ENCODE measurements around the gene RREB1.

The RREB1 gene

DNA sequence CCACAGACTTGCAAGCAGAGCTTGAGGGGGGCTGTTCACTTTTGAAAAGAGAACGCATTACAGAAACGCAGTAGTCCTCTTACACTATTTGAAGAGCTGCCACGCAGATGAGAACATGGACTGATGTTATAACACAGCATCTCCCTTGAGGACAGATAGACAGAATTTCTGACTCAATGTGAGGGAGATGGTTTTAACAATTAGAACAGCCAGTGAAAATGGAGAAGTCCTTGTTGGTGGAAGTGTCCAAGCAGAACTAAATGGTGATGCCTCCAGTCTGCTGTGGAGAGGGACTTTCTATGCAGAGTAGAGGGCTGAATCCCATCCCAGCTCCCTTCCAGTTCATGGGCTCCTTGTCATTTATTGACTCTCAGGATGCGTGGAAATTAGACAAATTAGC is 100.0 kb downstream of the RREB1 start:
- TF ChIP-seq, protein P1, sequence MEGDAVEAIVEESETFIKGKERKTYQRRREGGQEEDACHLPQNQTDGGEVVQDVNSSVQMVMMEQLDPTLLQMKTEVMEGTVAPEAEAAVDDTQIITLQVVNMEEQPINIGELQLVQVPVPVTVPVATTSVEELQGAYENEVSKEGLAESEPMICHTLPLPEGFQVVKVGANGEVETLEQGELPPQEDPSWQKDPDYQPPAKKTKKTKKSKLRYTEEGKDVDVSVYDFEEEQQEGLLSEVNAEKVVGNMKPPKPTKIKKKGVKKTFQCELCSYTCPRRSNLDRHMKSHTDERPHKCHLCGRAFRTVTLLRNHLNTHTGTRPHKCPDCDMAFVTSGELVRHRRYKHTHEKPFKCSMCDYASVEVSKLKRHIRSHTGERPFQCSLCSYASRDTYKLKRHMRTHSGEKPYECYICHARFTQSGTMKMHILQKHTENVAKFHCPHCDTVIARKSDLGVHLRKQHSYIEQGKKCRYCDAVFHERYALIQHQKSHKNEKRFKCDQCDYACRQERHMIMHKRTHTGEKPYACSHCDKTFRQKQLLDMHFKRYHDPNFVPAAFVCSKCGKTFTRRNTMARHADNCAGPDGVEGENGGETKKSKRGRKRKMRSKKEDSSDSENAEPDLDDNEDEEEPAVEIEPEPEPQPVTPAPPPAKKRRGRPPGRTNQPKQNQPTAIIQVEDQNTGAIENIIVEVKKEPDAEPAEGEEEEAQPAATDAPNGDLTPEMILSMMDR (IDR thresholded peaks at IDR 0.05; ENCODE audit: borderline replicate concordance, insufficient read depth, low read depth, low read length) = no peak
- H3K4me3 ChIP-seq (ENCODE audit: low read depth, low read length) = no peak overlapping the region

DNA sequence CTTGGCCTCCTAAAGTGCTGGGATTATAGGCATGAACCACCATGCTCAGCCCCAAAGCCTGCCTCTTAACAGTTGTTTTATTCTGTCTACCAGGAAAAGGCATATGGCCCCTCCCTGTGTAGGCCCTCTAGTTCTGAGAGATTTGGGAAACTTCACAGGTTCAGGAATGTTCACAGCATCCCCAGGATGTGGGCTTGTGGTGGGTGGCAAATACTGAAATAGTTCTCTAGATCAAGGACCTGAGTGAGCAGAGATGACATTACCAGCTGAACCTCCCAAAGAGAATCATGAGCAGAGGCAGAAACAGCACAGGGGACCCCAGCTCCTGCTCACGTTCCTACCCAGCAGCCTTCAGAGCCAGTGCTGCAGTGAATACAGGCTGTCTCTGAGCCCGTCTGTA is 105.7 kb downstream of the RREB1 start:
- TF ChIP-seq, protein P1 (IDR thresholded peaks at IDR 0.05; ENCODE audit: borderline replicate concordance, insufficient read depth, low read depth, low read length) = no peak
- H3K4me3 ChIP-seq (ENCODE audit: low read depth, low read length) = no peak overlapping the region

DNA sequence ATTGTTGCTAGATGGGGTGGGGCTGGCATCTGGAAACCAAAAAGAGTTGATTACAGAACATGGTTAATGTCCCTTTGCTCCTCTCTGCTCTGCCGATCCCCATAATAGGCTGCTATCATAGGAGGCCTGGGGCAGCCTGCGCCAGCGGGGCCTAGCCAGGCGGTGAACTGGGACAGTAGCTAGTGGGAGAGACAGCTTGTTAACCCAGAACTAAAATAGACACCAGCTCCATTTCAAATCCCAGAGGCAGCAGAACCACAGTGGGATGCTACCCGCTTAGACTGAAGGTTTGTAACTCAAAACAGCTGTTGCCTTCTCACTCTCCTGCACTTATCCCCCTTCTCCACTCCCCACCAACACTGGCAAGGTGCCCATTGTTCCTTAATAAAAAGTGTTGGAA is 106.7 kb downstream of the RREB1 start:
- TF ChIP-seq, protein P1 (IDR thresholded peaks at IDR 0.05; ENCODE audit: borderline replicate concordance, insufficient read depth, low read depth, low read length) = no peak
- H3K4me3 ChIP-seq (ENCODE audit: low read depth, low read length) = no peak overlapping the region

DNA sequence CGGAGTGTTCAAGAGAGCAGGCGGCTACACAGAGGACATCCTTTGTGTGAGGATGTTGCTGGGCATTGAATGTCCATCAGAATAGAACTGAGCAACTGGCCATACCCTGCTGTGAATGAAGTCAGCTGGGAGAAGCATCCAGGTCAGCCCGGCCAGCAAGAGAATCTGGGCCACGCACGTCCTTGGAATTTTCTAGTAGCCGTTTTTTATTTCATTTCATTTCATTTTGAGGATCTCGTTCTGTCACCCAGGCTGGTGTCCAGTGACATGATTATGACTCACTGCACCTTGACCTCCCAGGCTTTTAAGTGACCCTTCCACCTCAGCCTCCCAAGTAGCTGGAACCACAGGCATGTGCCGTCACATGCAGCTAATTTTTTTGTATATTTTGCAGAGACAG is 107.4 kb downstream of the RREB1 start:
- H3K4me3 ChIP-seq (ENCODE audit: low read depth, low read length) = no peak overlapping the region
- TF ChIP-seq, protein P1 (IDR thresholded peaks at IDR 0.05; ENCODE audit: borderline replicate concordance, insufficient read depth, low read depth, low read length) = no peak

DNA sequence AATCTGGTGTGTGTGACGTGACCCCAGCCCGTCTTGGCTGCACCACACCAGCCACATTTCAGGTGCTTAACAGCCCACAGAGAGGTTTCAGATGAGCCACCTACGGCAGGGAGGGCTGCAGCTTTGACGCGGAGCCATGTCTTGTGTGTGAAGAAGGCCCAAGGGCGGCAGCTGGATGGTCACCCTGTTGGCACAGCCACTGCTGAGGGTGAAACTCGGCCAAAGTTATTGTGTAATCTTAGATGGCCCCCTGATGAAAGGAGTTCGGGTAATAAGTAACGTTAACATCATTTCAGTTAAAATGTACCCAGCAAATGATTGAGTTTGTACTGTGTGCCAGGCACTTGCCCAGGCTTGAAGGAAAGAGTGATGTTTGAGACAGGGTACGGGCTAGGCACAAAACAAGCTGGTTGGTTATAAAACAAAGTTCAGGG is 108.1 kb downstream of the RREB1 start:
- no peak overlapping the region for H3K4me3 ChIP-seq (ENCODE audit: low read depth, low read length)
- TF ChIP-seq, protein P1 (IDR thresholded peaks at IDR 0.05; ENCODE audit: borderline replicate concordance, insufficient read depth, low read depth, low read length) = no peak

DNA sequence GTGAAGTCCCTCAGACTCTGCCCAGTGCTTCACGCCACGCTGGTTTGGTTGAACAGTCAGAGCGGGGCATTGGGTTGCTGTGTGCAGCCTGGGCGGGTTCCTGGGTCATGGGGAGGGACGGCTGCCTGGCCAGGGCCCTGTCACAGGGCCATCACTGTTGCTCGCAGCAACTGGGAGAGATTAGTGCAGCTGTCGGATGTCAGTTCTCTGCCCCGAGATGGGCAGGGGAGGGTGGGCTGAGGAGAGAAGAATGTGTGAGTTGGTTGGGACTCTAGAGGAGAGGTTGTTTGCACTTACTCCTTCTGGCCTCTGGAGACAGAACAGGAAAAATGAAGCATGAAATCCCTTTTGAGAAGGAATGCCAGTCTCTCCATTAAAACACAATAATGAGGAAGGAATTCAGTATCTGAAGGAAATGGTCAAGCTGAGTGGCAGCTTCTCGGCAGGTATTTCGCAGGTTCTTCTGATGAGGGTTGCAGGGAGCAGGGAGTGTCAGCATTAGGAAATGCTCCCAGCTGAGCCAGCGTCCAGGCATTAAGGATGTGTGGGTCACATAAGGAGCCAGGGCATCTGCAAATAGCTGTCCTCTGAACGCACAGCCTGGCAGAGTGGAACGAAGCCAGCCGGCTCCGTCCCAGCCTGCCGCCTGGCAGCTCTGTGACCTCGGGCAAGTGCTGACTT is 109.3 kb downstream of the RREB1 start:
- H3K4me3 ChIP-seq (ENCODE audit: low read depth, low read length) = no peak overlapping the region
- TF ChIP-seq, protein P1 (IDR thresholded peaks at IDR 0.05; ENCODE audit: borderline replicate concordance, insufficient read depth, low read depth, low read length) = no peak

DNA sequence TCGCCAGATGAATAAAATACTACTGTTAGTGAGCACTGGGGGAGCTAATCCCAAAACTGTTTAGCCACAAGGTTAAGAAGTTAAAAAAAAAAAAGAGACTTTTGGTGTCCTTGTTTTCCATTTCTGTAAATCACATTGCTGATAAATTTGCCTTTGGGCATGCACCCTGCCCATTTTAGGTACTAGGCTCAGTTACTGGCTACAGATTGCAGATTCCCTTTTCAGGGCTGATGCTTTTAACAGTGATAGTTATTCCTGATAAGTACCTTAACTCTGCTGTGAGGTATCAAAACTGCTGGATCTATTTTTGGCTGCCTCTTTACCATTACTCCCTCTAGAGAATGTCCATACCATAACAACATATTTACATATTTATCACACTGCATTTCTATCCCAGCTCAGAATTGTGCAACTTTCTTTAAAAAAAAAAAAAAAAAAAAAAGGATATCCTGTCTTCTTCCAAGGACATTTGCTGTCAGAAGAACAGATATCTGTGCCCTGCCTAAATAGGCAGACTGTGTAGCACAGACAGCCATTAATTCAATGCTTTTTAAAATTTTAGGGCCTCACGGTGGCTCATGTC is 110.7 kb downstream of the RREB1 start:
- TF ChIP-seq, protein P1 (IDR thresholded peaks at IDR 0.05; ENCODE audit: borderline replicate concordance, insufficient read depth, low read depth, low read length) = no peak
- H3K4me3 ChIP-seq (ENCODE audit: low read depth, low read length) = no peak overlapping the region
